Measurements from ENCODE around the gene SYNPO2.

- TF ChIP-seq, protein P1, sequence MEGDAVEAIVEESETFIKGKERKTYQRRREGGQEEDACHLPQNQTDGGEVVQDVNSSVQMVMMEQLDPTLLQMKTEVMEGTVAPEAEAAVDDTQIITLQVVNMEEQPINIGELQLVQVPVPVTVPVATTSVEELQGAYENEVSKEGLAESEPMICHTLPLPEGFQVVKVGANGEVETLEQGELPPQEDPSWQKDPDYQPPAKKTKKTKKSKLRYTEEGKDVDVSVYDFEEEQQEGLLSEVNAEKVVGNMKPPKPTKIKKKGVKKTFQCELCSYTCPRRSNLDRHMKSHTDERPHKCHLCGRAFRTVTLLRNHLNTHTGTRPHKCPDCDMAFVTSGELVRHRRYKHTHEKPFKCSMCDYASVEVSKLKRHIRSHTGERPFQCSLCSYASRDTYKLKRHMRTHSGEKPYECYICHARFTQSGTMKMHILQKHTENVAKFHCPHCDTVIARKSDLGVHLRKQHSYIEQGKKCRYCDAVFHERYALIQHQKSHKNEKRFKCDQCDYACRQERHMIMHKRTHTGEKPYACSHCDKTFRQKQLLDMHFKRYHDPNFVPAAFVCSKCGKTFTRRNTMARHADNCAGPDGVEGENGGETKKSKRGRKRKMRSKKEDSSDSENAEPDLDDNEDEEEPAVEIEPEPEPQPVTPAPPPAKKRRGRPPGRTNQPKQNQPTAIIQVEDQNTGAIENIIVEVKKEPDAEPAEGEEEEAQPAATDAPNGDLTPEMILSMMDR (IDR thresholded peaks at IDR 0.05), result peak; percentile 61 to 82 (median 66)
- no peak for TF ChIP-seq POLR2AphosphoS5 (IDR thresholded peaks at IDR 0.05; ENCODE audit: insufficient read depth in 1 of 2, low read depth in 1 of 2)
- TF ChIP-seq POLR2A (IDR thresholded peaks at IDR 0.05), result no peak
Observed at GRCh38 chr4:118981839-118982381, 93.3 kb downstream of the SYNPO2 start.

Data from vagina (tissue), 2 donors.